ENCODE data around the gene NEIL1. TPM values are rescaled to one million over a fixed set of nuclear protein-coding genes. Genes with fewer than 3 reads are reported as not detected.

NEIL1 gene
- total RNA-seq, 1 experiment from 2014 or later, result 41.4 TPM

DNA sequence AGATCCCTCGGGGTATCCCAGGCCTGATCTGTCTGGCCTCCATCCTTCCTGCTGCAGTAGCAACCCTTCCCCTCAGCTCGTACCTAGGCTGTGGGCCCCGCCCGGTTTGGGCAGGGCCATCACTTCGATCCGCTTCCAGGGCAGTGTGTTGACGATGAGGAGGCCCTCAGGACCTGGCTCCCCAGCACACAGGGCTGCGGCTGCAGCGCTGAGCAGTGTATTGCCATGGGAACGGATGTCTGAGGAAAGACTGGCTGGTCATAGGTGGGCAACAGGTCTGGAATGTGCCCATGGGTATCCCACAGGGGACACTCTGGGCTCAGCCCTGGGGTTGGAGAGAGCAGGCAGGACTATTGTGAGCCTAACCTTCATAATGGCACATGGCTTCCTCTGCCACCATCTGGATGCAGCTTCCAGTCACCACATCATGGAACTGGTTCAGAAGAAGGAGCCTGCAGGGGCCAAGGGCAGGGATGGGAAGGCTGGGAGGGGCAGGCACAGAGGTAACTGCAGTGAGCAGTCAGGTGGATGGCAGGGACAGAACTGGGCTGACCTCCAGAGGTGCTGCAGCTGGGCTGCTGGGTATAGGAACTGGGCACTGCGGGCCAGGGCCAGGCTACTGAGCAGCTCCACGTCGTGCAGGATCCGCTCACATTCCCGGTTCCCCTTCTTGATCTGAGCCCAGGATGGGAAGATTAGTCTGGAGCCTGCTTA, 12.9 kb downstream of the NEIL1 start:
- ChIA-PET POLR2A (no interaction called here), CTCF (no interaction called here), RAD21 (ENCODE audit: low non-redundant PET in 1 of 2, low total read pairs in 2 of 2, uncharacterized antibody in 2 of 2, unreplicated experiment in 2 of 2) (no interaction called here)
- ATAC-seq (no peak), DNase-seq (ENCODE audit: low read depth, low spot score) (no peak)
- no peak overlapping the region for H3K4me2 ChIP-seq (ENCODE audit: low read length)
- no peaks in the 10 kb centered on the region for H4K20me1 ChIP-seq (ENCODE audit: insufficient read depth)
- intact Hi-C loops (cut with micrococcal nuclease), result no loop called here
- no peak overlapping the region for H3K4me3 ChIP-seq (replicated peaks in 1 of 2; ENCODE audit: low read depth in 1 of 2, low read length in 2 of 2)
- no peak overlapping the region for H3K27ac ChIP-seq (ENCODE audit: low read depth, low read length)
- no peak for TF ChIP-seq CBX3 (IDR thresholded peaks at IDR 0.05; ENCODE audit: low read depth)
- H2AFZ ChIP-seq (ENCODE audit: low read depth, low read length, poor library complexity, severe bottlenecking), result no peak overlapping the region
- no peaks in the 10 kb centered on the region for H3K9me3 ChIP-seq (ENCODE audit: control insufficient read depth in 1 of 2, insufficient read depth in 1 of 2, low read depth in 1 of 2, low read length in 2 of 2)
- H3K27me3 ChIP-seq (ENCODE audit: insufficient read depth, low read length), result no peaks in the 10 kb centered on the region
- H3K36me3 ChIP-seq (ENCODE audit: control insufficient read depth in 1 of 2, insufficient read depth in 2 of 2, low read length in 2 of 2), result peaks cover 2 to 8% of the 10 kb centered on the region in 2 experiments; a peak in 3 of 4 replicates
- no peaks in the 10 kb centered on the region for H3K9me2 ChIP-seq (ENCODE audit: insufficient read depth)
- no TSS peak for BruUV-seq (replicated peaks)
- no peaks in the 10 kb centered on the region for H3K79me2 ChIP-seq (ENCODE audit: insufficient read depth, low read length)
- H3K9ac ChIP-seq (ENCODE audit: low read length), result no peak overlapping the region
- no peaks in the 10 kb centered on the region for H3K4me1 ChIP-seq (ENCODE audit: control insufficient read depth in 1 of 2, insufficient read depth in 2 of 2, low read length in 2 of 2)

DNA sequence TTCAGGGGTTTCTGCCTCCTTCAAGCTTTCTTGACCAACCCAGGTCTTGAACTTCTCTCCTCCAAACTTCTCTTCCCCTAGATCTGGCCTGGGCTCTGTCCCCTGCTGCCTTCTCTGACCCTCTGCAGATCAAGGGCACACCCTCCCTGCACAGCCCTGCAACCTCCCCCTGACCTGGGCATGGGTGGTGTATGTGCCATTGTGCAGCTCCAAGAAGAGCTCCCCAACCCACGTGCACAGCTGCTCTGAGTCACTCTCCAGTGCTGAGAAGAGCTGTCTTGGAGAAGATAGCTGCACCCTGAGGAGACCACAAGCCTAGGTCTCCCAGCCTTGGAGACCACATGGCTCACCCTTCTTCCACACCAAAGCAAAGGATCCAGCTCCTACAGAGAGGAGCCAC, 13.6 kb downstream of the NEIL1 start:
- no peaks in the 10 kb centered on the region for H3K79me2 ChIP-seq (ENCODE audit: insufficient read depth, low read length)
- DNase-seq (ENCODE audit: low read depth, low spot score), result no peak
- no peak overlapping the region for H3K27ac ChIP-seq (ENCODE audit: low read depth, low read length)
- no peak overlapping the region for H2AFZ ChIP-seq (ENCODE audit: low read depth, low read length, poor library complexity, severe bottlenecking)
- BruUV-seq (replicated peaks), result no TSS peak
- H3K9me2 ChIP-seq (ENCODE audit: insufficient read depth), result no peaks in the 10 kb centered on the region
- TF ChIP-seq POLR2A (IDR thresholded peaks at IDR 0.05; ENCODE audit: borderline replicate concordance, extremely low read depth, insufficient read depth, insufficient read length), result no peak
- TF ChIP-seq, protein P1, sequence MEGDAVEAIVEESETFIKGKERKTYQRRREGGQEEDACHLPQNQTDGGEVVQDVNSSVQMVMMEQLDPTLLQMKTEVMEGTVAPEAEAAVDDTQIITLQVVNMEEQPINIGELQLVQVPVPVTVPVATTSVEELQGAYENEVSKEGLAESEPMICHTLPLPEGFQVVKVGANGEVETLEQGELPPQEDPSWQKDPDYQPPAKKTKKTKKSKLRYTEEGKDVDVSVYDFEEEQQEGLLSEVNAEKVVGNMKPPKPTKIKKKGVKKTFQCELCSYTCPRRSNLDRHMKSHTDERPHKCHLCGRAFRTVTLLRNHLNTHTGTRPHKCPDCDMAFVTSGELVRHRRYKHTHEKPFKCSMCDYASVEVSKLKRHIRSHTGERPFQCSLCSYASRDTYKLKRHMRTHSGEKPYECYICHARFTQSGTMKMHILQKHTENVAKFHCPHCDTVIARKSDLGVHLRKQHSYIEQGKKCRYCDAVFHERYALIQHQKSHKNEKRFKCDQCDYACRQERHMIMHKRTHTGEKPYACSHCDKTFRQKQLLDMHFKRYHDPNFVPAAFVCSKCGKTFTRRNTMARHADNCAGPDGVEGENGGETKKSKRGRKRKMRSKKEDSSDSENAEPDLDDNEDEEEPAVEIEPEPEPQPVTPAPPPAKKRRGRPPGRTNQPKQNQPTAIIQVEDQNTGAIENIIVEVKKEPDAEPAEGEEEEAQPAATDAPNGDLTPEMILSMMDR (IDR thresholded peaks at IDR 0.05 in 2 of 3, conservative IDR thresholded peaks at IDR 0.05 in 1 of 3; ENCODE audit: borderline replicate concordance in 1 of 3, insufficient read depth in 1 of 3, low read depth in 2 of 3, low read length in 2 of 3), result no peak
- no peak for TF ChIP-seq CEBPB (IDR thresholded peaks at IDR 0.05; ENCODE audit: low read depth)
- TF ChIP-seq TCF7L2 (IDR thresholded peaks at IDR 0.05; ENCODE audit: borderline replicate concordance, extremely low read depth, insufficient read depth, insufficient read length), result no peak
- no peak for TF ChIP-seq ZFX (IDR thresholded peaks at IDR 0.05)
- TF ChIP-seq ELF1 (IDR thresholded peaks at IDR 0.05; ENCODE audit: borderline replicate concordance, low read depth), result no peak
- TF ChIP-seq ZNF274 (IDR thresholded peaks at IDR 0.05; ENCODE audit: low read depth, low read length), result no peak
- TF ChIP-seq CBX3 (IDR thresholded peaks at IDR 0.05; ENCODE audit: low read depth), result no peak
- no peak for TF ChIP-seq EZH2 (IDR thresholded peaks at IDR 0.05)
- no peak for TF ChIP-seq SP1 (IDR thresholded peaks at IDR 0.05; ENCODE audit: low read depth)
- TF ChIP-seq SRF (IDR thresholded peaks at IDR 0.05; ENCODE audit: low read depth), result no peak
- no peak for TF ChIP-seq FOSL1 (IDR thresholded peaks at IDR 0.05; ENCODE audit: low read depth)
- TF ChIP-seq EGR1 (IDR thresholded peaks at IDR 0.05; ENCODE audit: low read depth), result no peak
- TF ChIP-seq, protein P2, sequence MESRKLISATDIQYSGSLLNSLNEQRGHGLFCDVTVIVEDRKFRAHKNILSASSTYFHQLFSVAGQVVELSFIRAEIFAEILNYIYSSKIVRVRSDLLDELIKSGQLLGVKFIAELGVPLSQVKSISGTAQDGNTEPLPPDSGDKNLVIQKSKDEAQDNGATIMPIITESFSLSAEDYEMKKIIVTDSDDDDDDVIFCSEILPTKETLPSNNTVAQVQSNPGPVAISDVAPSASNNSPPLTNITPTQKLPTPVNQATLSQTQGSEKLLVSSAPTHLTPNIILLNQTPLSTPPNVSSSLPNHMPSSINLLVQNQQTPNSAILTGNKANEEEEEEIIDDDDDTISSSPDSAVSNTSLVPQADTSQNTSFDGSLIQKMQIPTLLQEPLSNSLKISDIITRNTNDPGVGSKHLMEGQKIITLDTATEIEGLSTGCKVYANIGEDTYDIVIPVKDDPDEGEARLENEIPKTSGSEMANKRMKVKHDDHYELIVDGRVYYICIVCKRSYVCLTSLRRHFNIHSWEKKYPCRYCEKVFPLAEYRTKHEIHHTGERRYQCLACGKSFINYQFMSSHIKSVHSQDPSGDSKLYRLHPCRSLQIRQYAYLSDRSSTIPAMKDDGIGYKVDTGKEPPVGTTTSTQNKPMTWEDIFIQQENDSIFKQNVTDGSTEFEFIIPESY (IDR thresholded peaks at IDR 0.05; ENCODE audit: extremely low read depth, insufficient replicate concordance, low read length), result no peak
- TF ChIP-seq, protein P3, sequence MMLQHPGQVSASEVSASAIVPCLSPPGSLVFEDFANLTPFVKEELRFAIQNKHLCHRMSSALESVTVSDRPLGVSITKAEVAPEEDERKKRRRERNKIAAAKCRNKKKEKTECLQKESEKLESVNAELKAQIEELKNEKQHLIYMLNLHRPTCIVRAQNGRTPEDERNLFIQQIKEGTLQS (IDR thresholded peaks at IDR 0.05), result no peak
- no peak for TF ChIP-seq EZH2phosphoT487 (IDR thresholded peaks at IDR 0.05; ENCODE audit: borderline replicate concordance)
- TF ChIP-seq POLR2AphosphoS5 (IDR thresholded peaks at IDR 0.05; ENCODE audit: low read depth, low read length), result no peak
- H3K27me3 ChIP-seq (ENCODE audit: insufficient read depth, low read length), result no peaks in the 10 kb centered on the region
- no peaks in the 10 kb centered on the region for H3K4me1 ChIP-seq (ENCODE audit: control insufficient read depth in 1 of 2, insufficient read depth in 2 of 2, low read length in 2 of 2)
- ChIA-PET RAD21 (ENCODE audit: low non-redundant PET in 1 of 2, low total read pairs in 2 of 2, uncharacterized antibody in 2 of 2, unreplicated experiment in 2 of 2) (no interaction called here), POLR2A (no interaction called here), CTCF (no interaction called here)
- no peak overlapping the region for H3K4me3 ChIP-seq (replicated peaks in 1 of 2; ENCODE audit: low read depth in 1 of 2, low read length in 2 of 2)
- H3K9ac ChIP-seq (ENCODE audit: low read length), result no peak overlapping the region
- no peak for ATAC-seq
- no peaks in the 10 kb centered on the region for H4K20me1 ChIP-seq (ENCODE audit: insufficient read depth)
- H3K9me3 ChIP-seq (ENCODE audit: control insufficient read depth in 1 of 2, insufficient read depth in 1 of 2, low read depth in 1 of 2, low read length in 2 of 2), result no peaks in the 10 kb centered on the region
- H3K4me2 ChIP-seq (ENCODE audit: low read length), result no peak overlapping the region
- H3K36me3 ChIP-seq (ENCODE audit: control insufficient read depth in 1 of 2, insufficient read depth in 2 of 2, low read length in 2 of 2), result peaks cover 2 to 8% of the 10 kb centered on the region in 2 experiments; a peak in 3 of 4 replicates
- intact Hi-C loops (cut with micrococcal nuclease), result no loop called here
